ENCODE measurements around the gene CYP27C1. TPM values are rescaled to one million over a fixed set of nuclear protein-coding genes. Genes with fewer than 3 reads are reported as not detected.

Gene CYP27C1
- total RNA-seq, 2 donors from 2014 or later: 0.19 TPM; not detected in 1

DNA sequence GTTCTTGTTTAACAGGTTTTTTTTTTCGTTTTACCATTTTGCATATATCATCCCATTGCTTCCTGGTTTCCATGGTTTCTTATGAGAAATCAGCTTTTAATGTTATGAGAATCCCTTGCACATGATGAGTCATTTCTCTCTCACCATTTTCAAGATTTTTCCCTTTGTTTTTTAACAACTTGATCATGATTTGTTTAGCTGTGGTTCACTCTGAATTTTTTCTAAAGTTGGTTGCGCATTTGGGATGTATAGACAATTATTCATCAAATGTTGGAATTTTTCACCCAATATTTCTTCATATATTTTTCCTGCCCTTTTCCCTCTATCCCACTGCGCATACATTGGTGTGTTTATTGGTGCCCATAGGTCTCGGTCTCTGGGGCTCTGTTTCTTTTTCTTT lies 70.7 kb downstream of the CYP27C1 start:
- Histone ChIP-seq H3K4me1 (no peaks in the 10 kb centered on the region), H3K36me3 (no peaks in the 10 kb centered on the region), H3K27ac (no peak overlapping the region), H3K9ac (ENCODE audit: low read depth in 2 of 2, low read length in 2 of 2) (no peak overlapping the region), H3K9me3 (no peaks in the 10 kb centered on the region), H3K27me3 (no peaks in the 10 kb centered on the region), H3K4me3 (no peak overlapping the region)
- no peak for DNase-seq
- intact Hi-C loops (cut with DNase I): no loop called here
- TF ChIP-seq, protein P1, sequence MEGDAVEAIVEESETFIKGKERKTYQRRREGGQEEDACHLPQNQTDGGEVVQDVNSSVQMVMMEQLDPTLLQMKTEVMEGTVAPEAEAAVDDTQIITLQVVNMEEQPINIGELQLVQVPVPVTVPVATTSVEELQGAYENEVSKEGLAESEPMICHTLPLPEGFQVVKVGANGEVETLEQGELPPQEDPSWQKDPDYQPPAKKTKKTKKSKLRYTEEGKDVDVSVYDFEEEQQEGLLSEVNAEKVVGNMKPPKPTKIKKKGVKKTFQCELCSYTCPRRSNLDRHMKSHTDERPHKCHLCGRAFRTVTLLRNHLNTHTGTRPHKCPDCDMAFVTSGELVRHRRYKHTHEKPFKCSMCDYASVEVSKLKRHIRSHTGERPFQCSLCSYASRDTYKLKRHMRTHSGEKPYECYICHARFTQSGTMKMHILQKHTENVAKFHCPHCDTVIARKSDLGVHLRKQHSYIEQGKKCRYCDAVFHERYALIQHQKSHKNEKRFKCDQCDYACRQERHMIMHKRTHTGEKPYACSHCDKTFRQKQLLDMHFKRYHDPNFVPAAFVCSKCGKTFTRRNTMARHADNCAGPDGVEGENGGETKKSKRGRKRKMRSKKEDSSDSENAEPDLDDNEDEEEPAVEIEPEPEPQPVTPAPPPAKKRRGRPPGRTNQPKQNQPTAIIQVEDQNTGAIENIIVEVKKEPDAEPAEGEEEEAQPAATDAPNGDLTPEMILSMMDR (IDR thresholded peaks at IDR 0.05): no peak

DNA sequence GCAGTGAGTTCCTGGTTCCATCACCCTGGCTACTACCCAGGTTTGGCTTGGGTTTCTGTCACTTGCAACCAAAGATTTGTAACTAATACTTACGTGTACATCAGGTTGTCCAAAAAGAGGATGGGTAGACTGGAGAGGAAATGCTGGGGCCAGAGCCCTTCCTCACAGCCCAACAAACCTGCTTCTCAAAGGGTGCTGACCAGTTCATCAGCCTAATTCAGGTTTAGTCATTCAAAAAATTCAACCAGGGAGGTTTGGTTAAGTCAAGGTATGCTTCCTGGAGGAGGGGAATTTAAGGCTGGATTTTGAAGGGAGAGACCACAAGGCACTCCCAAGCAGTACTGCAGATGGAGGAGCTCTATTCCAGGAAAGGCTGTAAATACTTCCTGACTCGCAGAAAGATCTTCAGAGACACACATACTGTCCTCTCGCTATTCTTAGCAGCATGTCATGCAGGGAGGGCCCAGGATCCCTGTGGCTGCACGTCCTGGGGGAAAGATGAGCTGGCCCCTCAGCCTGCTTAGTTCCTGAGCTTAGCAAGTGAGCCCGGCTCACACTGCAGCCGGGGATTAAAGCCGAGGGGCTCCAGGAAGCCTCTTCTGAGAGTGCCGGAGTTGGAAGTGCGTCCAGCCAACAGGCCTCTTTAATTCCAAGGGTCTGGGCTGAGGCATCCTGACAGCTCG lies 73.1 kb downstream of the CYP27C1 start:
- no peak for DNase-seq
- H3K9ac ChIP-seq (ENCODE audit: low read depth in 2 of 2, low read length in 2 of 2): no peak overlapping the region
- no peaks in the 10 kb centered on the region for H3K9me3 ChIP-seq
- no peaks in the 10 kb centered on the region for H3K27me3 ChIP-seq
- H3K4me1 ChIP-seq: no peaks in the 10 kb centered on the region
- intact Hi-C loops (cut with DNase I): no loop called here
- TF ChIP-seq, protein P1 (IDR thresholded peaks at IDR 0.05): no peak
- no peak overlapping the region for H3K4me3 ChIP-seq
- no peaks in the 10 kb centered on the region for H3K36me3 ChIP-seq
- H3K27ac ChIP-seq: no peak overlapping the region

DNA sequence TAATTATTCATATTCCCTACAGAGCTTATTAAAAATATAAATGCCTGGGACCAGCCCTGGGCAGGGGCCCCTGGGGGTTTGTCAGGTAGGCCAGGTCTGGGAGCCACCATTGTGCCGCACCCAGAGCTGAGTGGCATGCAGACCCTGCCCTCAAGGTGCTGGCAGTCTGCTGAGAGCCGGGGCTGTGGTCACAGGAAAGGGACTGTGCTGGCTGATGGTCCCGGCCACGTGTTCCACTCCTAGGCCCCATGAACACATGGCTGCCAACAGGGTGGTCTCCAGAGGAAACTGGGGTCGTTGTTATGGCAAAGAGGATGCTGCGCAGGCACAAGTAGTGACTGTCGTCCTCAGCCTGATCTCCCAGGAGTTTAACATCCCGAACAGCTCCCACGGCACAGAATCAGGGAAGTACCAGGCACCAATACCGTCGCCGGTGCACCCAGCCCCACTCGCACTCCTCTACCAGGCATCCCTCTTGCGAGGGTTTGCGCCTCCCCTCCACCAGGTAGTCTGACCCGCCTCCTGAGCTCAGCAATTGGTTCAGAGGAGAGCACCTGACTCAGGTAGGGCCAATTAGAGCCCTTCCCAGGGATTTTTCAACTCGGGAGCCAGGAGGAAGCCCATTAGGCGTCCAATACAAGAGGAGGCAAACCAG lies 73.9 kb downstream of the CYP27C1 start:
- no peaks in the 10 kb centered on the region for H3K27me3 ChIP-seq
- H3K4me1 ChIP-seq: no peaks in the 10 kb centered on the region
- no peak overlapping the region for H3K4me3 ChIP-seq
- H3K27ac ChIP-seq: no peak overlapping the region
- TF ChIP-seq, protein P1 (IDR thresholded peaks at IDR 0.05): no peak
- H3K36me3 ChIP-seq: no peaks in the 10 kb centered on the region
- no peak overlapping the region for H3K9ac ChIP-seq (ENCODE audit: low read depth in 2 of 2, low read length in 2 of 2)
- intact Hi-C loops (cut with DNase I): no loop called here
- no peaks in the 10 kb centered on the region for H3K9me3 ChIP-seq
- no peak for DNase-seq

DNA sequence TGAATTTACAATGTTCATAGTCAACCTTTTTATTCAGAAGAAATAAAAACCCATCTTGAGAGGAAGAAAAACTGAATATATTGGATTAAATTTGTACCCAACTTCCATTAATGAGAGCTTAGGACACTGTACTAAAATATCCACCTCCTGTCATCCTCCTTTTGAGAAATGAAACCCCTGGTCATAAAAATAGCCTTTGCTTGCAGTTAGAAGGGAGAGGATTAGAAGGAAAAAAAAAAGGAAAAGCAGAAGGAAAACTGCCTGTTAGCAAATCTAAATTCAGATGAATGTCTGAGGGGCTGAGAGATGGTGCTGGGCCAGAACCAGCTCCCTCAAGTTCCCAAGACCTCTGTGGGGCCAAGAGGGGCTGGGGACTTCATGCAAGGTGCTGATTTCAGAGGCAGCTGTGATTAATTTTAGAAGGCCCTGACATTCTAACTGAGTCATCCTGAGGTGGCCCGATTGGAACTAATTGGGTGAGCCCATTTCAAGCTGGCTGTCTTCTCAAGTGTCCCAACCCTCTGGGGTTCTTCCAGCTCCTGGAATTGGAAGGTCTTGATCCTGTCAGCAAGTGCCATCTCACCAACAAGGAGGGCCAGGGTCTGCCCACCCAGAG lies 74.7 kb downstream of the CYP27C1 start:
- H3K27me3 ChIP-seq: no peaks in the 10 kb centered on the region
- no peak overlapping the region for H3K4me3 ChIP-seq
- H3K9me3 ChIP-seq: no peaks in the 10 kb centered on the region
- no peaks in the 10 kb centered on the region for H3K4me1 ChIP-seq
- TF ChIP-seq, protein P1 (IDR thresholded peaks at IDR 0.05): no peak
- intact Hi-C loops (cut with DNase I): no loop called here
- no peak overlapping the region for H3K27ac ChIP-seq
- no peaks in the 10 kb centered on the region for H3K36me3 ChIP-seq
- no peak for DNase-seq
- H3K9ac ChIP-seq (ENCODE audit: low read depth in 2 of 2, low read length in 2 of 2): no peak overlapping the region

- intact Hi-C loops (cut with DNase I): loop anchor here (5.0 kb wide), 1 partner anchor 77 kb away; no protein-coding TSS in a partner anchor
- H3K27me3 ChIP-seq: no peaks in the 10 kb centered on the region
- H3K4me1 ChIP-seq: no peaks in the 10 kb centered on the region
- H3K9ac ChIP-seq (ENCODE audit: low read depth in 2 of 2, low read length in 2 of 2): no peak overlapping the region
- no peak overlapping the region for H3K4me3 ChIP-seq
- no peak overlapping the region for H3K27ac ChIP-seq
- H3K9me3 ChIP-seq: no peaks in the 10 kb centered on the region
- DNase-seq: no peak
- TF ChIP-seq, protein P1 (IDR thresholded peaks at IDR 0.05): no peak
- H3K36me3 ChIP-seq: no peaks in the 10 kb centered on the region
Measured at GRCh38 chr2:127143841-127144782, 76.0 kb downstream of the CYP27C1 start.

Data from colonic mucosa (tissue), 4 donors.